ENCODE data around the gene KRTAP4-9.
"Not testable (repeated sequence)": the region's sequence is repeated elsewhere in the genome, so short reads cannot be mapped to it uniquely, and the experiment has no call there.

Gene KRTAP4-9

GRCh38 chr17:41140360-41141131 is 35.4 kb downstream of the KRTAP4-9 start, which contains the start of gene KRTAP4-6:
Gene KRTAP4-6, minus strand, starts transcription at chr17:41140544. Its CDS starts 57 bp downstream, at chr17:41140487.
- H3K4me3 ChIP-seq (ENCODE audit: low read length), result no peak within 1 kb of the TSS
- TF ChIP-seq ZNF274 (IDR thresholded peaks at IDR 0.05; ENCODE audit: low read depth, low read length), result no peak

- TF ChIP-seq ZNF274 (IDR thresholded peaks at IDR 0.05; ENCODE audit: low read depth, low read length), result no peak
- H3K4me3 ChIP-seq (ENCODE audit: low read length), result no peak overlapping the region
These were observed 36.2 kb downstream of the KRTAP4-9 start for GRCh38 chr17:41141361-41141760.

- no peak overlapping the region for H3K4me3 ChIP-seq (ENCODE audit: low read length)
- no peak for TF ChIP-seq ZNF274 (IDR thresholded peaks at IDR 0.05; ENCODE audit: low read depth, low read length)
These were observed 39.7 kb downstream of the KRTAP4-9 start for GRCh38 chr17:41144846-41145245.

GRCh38 chr17:41145261-41145660 is 40.1 kb downstream of the KRTAP4-9 start:
- no peak for TF ChIP-seq ZNF274 (IDR thresholded peaks at IDR 0.05; ENCODE audit: low read depth, low read length)
- H3K4me3 ChIP-seq (ENCODE audit: low read length), result no peak overlapping the region

- H3K4me3 ChIP-seq (ENCODE audit: low read length), result no peak overlapping the region
- TF ChIP-seq ZNF274 (IDR thresholded peaks at IDR 0.05; ENCODE audit: low read depth, low read length), result no peak
These were observed 42.5 kb downstream of the KRTAP4-9 start for GRCh38 chr17:41147531-41148204.

GRCh38 chr17:41148971-41149651 is 43.9 kb downstream of the KRTAP4-9 start:
- H3K4me3 ChIP-seq (ENCODE audit: low read length), result not testable (repeated sequence)

- no peak within 1 kb of the TSS for H3K4me3 ChIP-seq (ENCODE audit: low read length)
- no peak for TF ChIP-seq ZNF274 (IDR thresholded peaks at IDR 0.05; ENCODE audit: low read depth, low read length)
These were observed 44.4 kb downstream of the KRTAP4-9 start, which contains the start of gene KRTAP4-5 for GRCh38 chr17:41149652-41149985. Gene KRTAP4-5, minus strand, starts transcription at chr17:41149825. Its CDS starts 58 bp downstream, at chr17:41149767.

- H3K4me3 ChIP-seq (ENCODE audit: low read length), result no peak overlapping the region
- no peak for TF ChIP-seq ZNF274 (IDR thresholded peaks at IDR 0.05; ENCODE audit: low read depth, low read length)
These were observed 44.8 kb downstream of the KRTAP4-9 start for GRCh38 chr17:41150026-41150425.

- no peak overlapping the region for H3K4me3 ChIP-seq (ENCODE audit: low read length)
- TF ChIP-seq ZNF274 (IDR thresholded peaks at IDR 0.05; ENCODE audit: low read depth, low read length), result no peak
These were observed 46.3 kb downstream of the KRTAP4-9 start for GRCh38 chr17:41151525-41151924.

- no peak for TF ChIP-seq ZNF274 (IDR thresholded peaks at IDR 0.05; ENCODE audit: low read depth, low read length)
- H3K4me3 ChIP-seq (ENCODE audit: low read length), result no peak overlapping the region
These were observed 48.7 kb downstream of the KRTAP4-9 start for GRCh38 chr17:41153856-41154255.
